ENCODE data around the gene ELOVL5. TPM values are rescaled to one million over a fixed set of nuclear protein-coding genes. Genes with fewer than 3 reads are reported as not detected.

Gene ELOVL5
- total RNA-seq, 1 experiment from 2014 or later, result 121 TPM

DNA sequence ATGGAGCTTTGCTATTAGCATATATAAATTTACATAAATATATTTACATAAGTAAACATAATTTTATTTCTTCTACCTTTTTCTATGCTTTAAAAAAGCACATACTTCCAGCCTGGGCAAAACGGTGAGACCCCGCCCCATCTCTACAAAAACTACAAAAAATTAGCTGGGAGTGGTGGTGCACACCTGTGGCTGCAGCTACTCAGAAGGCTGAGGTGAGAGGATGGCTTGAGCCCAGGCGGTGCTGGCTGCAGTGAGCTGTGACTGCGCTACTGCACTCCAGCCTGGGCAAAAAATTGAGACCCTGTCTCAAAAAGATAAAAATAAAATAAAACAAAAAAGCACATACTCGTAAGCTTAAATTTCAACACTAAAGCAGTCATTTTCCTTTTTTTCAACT is 30.3 kb downstream of the ELOVL5 start:
- Mint-ChIP-seq H3K9me3 (no peaks in the 10 kb centered on the region), H3K4me1 (peaks cover 28 to 30% of the 10 kb centered on the region in 2 experiments), H3K4me3 (no peak overlapping the region), H3K36me3 (ENCODE audit: insufficient read depth in 1 of 3, low read depth in 3 of 3) (peaks cover 0 to 3% (median 3%) of the 10 kb centered on the region in 3 experiments; a peak in 3 of 7 replicates), H3K27ac (no peak overlapping the region), H3K27me3 (ENCODE audit: low read depth) (no peaks in the 10 kb centered on the region)
- Histone ChIP-seq H3K79me1 (ENCODE audit: insufficient read depth, low read depth, low read length, poor library complexity, severe bottlenecking) (no peaks in the 10 kb centered on the region), H3K9ac (ENCODE audit: extremely low read depth, insufficient read length, low read length) (no peak overlapping the region), H2BK12ac (ENCODE audit: insufficient read length, low read depth, low read length) (no peak overlapping the region), H2BK20ac (ENCODE audit: low read depth, low read length, poor library complexity, severe bottlenecking) (no peak overlapping the region), H3K14ac (ENCODE audit: insufficient read depth, low read length) (no peak overlapping the region), H4K5ac (ENCODE audit: insufficient read length, low read depth, low read length) (no peak overlapping the region), H4K8ac (replicated peaks; ENCODE audit: insufficient read length, low read depth, low read length) (no peak overlapping the region), H3K4ac (ENCODE audit: low read depth, low read length) (no peak overlapping the region), H3K27me3 (ENCODE audit: insufficient read depth, low read length) (no peaks in the 10 kb centered on the region), H2BK5ac (ENCODE audit: insufficient read length, low read length) (no peak overlapping the region), H4K91ac (ENCODE audit: insufficient read length, low read depth, low read length) (no peak overlapping the region), H2BK120ac (ENCODE audit: low read depth, low read length, poor library complexity, severe bottlenecking) (no peak overlapping the region), H3K4me1 (ENCODE audit: insufficient read depth, low read length) (no peaks in the 10 kb centered on the region), H3K9me3 (ENCODE audit: control insufficient read depth, low read depth, low read length) (no peaks in the 10 kb centered on the region), H3K18ac (ENCODE audit: insufficient read length, low read depth, low read length) (no peak overlapping the region), H2AK5ac (ENCODE audit: insufficient read length, low read length) (no peak overlapping the region), H2AFZ (ENCODE audit: low read length) (no peak overlapping the region), H3K27ac (ENCODE audit: insufficient read length, low read depth, low read length) (no peak overlapping the region), H3K79me2 (ENCODE audit: insufficient read depth, low read length) (peaks cover 29% of the 10 kb centered on the region; the same call in 1 of the 2 replicates), H3K23ac (ENCODE audit: insufficient read length, low read depth, low read length) (no peak overlapping the region), H4K20me1 (ENCODE audit: control insufficient read depth, insufficient read depth, insufficient read length) (no peaks in the 10 kb centered on the region), H3K4me2 (ENCODE audit: insufficient read depth, insufficient read length, low read length) (no peak overlapping the region), H3T11ph (ENCODE audit: low read length) (no peak overlapping the region), H3K56ac (ENCODE audit: insufficient read length, low read depth, low read length) (no peak overlapping the region), H2BK15ac (ENCODE audit: low read depth, low read length) (no peak overlapping the region), H3K23me2 (ENCODE audit: insufficient read length, low read depth, low read length, poor library complexity, severe bottlenecking) (no peaks in the 10 kb centered on the region)
- no CpG with 5 or more reads among the region's 5 CpGs for WGBS (ENCODE audit: extremely low coverage, insufficient read length, low lambda C conversion rate)
- DNase-seq, result no peak
- TF ChIP-seq CTCF (conservative IDR thresholded peaks at IDR 0.05), result no peak

Measured in H9 (cell line).